Measurements from ENCODE around the gene CBX7. TPM values are rescaled to one million over a fixed set of nuclear protein-coding genes. Genes with fewer than 3 reads are reported as not detected.

Gene CBX7
- total RNA-seq, 1 experiment from 2014 or later = 1.7 TPM

GRCh38 chr22:39089928-39090327 lies 62.6 kb downstream of the CBX7 start:
- Histone ChIP-seq H3K79me2 (ENCODE audit: low read length) (no peaks in the 10 kb centered on the region), H3K9me2 (replicated peaks; ENCODE audit: insufficient read depth, low read length) (no peaks in the 10 kb centered on the region), H3K9me3 (ENCODE audit: low read length) (no peaks in the 10 kb centered on the region), H3K36me3 (ENCODE audit: insufficient read depth, low read length) (no peaks in the 10 kb centered on the region), H3K27me3 (ENCODE audit: low read length) (no peaks in the 10 kb centered on the region), H3K4me3 (ENCODE audit: low read length) (no peak overlapping the region), H3K4me1 (ENCODE audit: low read length) (no peaks in the 10 kb centered on the region), H3K9ac (ENCODE audit: low read length) (no peak overlapping the region), H3K27ac (ENCODE audit: low read length) (no peak overlapping the region), H4K20me1 (ENCODE audit: insufficient read depth, low read depth, low read length) (no peaks in the 10 kb centered on the region), H3K4me2 (ENCODE audit: low read depth, low read length, poor library complexity, severe bottlenecking) (no peak overlapping the region), H2AFZ (ENCODE audit: low read length) (no peak overlapping the region)
- no peak for DNase-seq

GRCh38 chr22:39088685-39089032 lies 63.8 kb downstream of the CBX7 start:
- H3K79me2 ChIP-seq (ENCODE audit: low read length) = no peaks in the 10 kb centered on the region
- H3K9ac ChIP-seq (ENCODE audit: low read length) = no peak overlapping the region
- H3K27ac ChIP-seq (ENCODE audit: low read length) = no peak overlapping the region
- no peaks in the 10 kb centered on the region for H4K20me1 ChIP-seq (ENCODE audit: insufficient read depth, low read depth, low read length)
- no peak overlapping the region for H3K4me2 ChIP-seq (ENCODE audit: low read depth, low read length, poor library complexity, severe bottlenecking)
- no peak overlapping the region for H2AFZ ChIP-seq (ENCODE audit: low read length)
- no peak overlapping the region for H3K4me3 ChIP-seq (ENCODE audit: low read length)
- H3K36me3 ChIP-seq (ENCODE audit: insufficient read depth, low read length) = no peaks in the 10 kb centered on the region
- no peaks in the 10 kb centered on the region for H3K9me3 ChIP-seq (ENCODE audit: low read length)
- no peaks in the 10 kb centered on the region for H3K4me1 ChIP-seq (ENCODE audit: low read length)
- no peak for DNase-seq
- no peaks in the 10 kb centered on the region for H3K9me2 ChIP-seq (replicated peaks; ENCODE audit: insufficient read depth, low read length)
- H3K27me3 ChIP-seq (ENCODE audit: low read length) = no peaks in the 10 kb centered on the region

- Histone ChIP-seq H3K27me3 (ENCODE audit: low read length) (no peaks in the 10 kb centered on the region), H3K4me3 (ENCODE audit: low read length) (no peak overlapping the region), H3K9me3 (ENCODE audit: low read length) (no peaks in the 10 kb centered on the region), H3K9me2 (replicated peaks; ENCODE audit: insufficient read depth, low read length) (no peaks in the 10 kb centered on the region), H3K9ac (ENCODE audit: low read length) (no peak overlapping the region), H3K36me3 (ENCODE audit: insufficient read depth, low read length) (no peaks in the 10 kb centered on the region), H3K4me1 (ENCODE audit: low read length) (no peaks in the 10 kb centered on the region), H3K27ac (ENCODE audit: low read length) (no peak overlapping the region), H4K20me1 (ENCODE audit: insufficient read depth, low read depth, low read length) (no peaks in the 10 kb centered on the region), H3K79me2 (ENCODE audit: low read length) (no peaks in the 10 kb centered on the region), H2AFZ (ENCODE audit: low read length) (no peak overlapping the region), H3K4me2 (ENCODE audit: low read depth, low read length, poor library complexity, severe bottlenecking) (no peak overlapping the region)
- no peak for DNase-seq
Measured at GRCh38 chr22:39087881-39088684, 64.4 kb downstream of the CBX7 start.

- Histone ChIP-seq H3K27ac (ENCODE audit: low read length) (no peak overlapping the region), H3K4me3 (ENCODE audit: low read length) (no peak overlapping the region), H3K4me1 (ENCODE audit: low read length) (no peaks in the 10 kb centered on the region), H2AFZ (ENCODE audit: low read length) (no peak overlapping the region), H3K27me3 (ENCODE audit: low read length) (no peaks in the 10 kb centered on the region), H3K4me2 (ENCODE audit: low read depth, low read length, poor library complexity, severe bottlenecking) (no peak overlapping the region), H3K9ac (ENCODE audit: low read length) (no peak overlapping the region), H4K20me1 (ENCODE audit: insufficient read depth, low read depth, low read length) (no peaks in the 10 kb centered on the region), H3K79me2 (ENCODE audit: low read length) (no peaks in the 10 kb centered on the region), H3K9me3 (ENCODE audit: low read length) (no peaks in the 10 kb centered on the region), H3K36me3 (ENCODE audit: insufficient read depth, low read length) (no peaks in the 10 kb centered on the region), H3K9me2 (replicated peaks; ENCODE audit: insufficient read depth, low read length) (no peaks in the 10 kb centered on the region)
- DNase-seq = no peak
Measured at GRCh38 chr22:39087098-39087497, 65.4 kb downstream of the CBX7 start.

- Histone ChIP-seq H3K4me2 (ENCODE audit: low read depth, low read length, poor library complexity, severe bottlenecking) (no peak overlapping the region), H4K20me1 (ENCODE audit: insufficient read depth, low read depth, low read length) (no peaks in the 10 kb centered on the region), H3K9me2 (replicated peaks; ENCODE audit: insufficient read depth, low read length) (no peaks in the 10 kb centered on the region), H3K27me3 (ENCODE audit: low read length) (no peaks in the 10 kb centered on the region), H3K4me3 (ENCODE audit: low read length) (no peak overlapping the region), H3K36me3 (ENCODE audit: insufficient read depth, low read length) (no peaks in the 10 kb centered on the region), H3K27ac (ENCODE audit: low read length) (no peak overlapping the region), H2AFZ (ENCODE audit: low read length) (no peak overlapping the region), H3K79me2 (ENCODE audit: low read length) (no peaks in the 10 kb centered on the region), H3K9me3 (ENCODE audit: low read length) (no peaks in the 10 kb centered on the region), H3K4me1 (ENCODE audit: low read length) (no peaks in the 10 kb centered on the region), H3K9ac (ENCODE audit: low read length) (no peak overlapping the region)
- DNase-seq = no peak
Measured at GRCh38 chr22:39084666-39085065, 67.8 kb downstream of the CBX7 start.

GRCh38 chr22:39083212-39084165 lies 69.0 kb downstream of the CBX7 start:
- no peaks in the 10 kb centered on the region for H3K27me3 ChIP-seq (ENCODE audit: low read length)
- no peak overlapping the region for H3K9ac ChIP-seq (ENCODE audit: low read length)
- H3K4me3 ChIP-seq (ENCODE audit: low read length) = no peak overlapping the region
- H3K9me2 ChIP-seq (replicated peaks; ENCODE audit: insufficient read depth, low read length) = no peaks in the 10 kb centered on the region
- H3K4me2 ChIP-seq (ENCODE audit: low read depth, low read length, poor library complexity, severe bottlenecking) = no peak overlapping the region
- no peaks in the 10 kb centered on the region for H3K9me3 ChIP-seq (ENCODE audit: low read length)
- H4K20me1 ChIP-seq (ENCODE audit: insufficient read depth, low read depth, low read length) = no peaks in the 10 kb centered on the region
- H3K79me2 ChIP-seq (ENCODE audit: low read length) = no peaks in the 10 kb centered on the region
- no peak overlapping the region for H3K27ac ChIP-seq (ENCODE audit: low read length)
- H3K36me3 ChIP-seq (ENCODE audit: insufficient read depth, low read length) = no peaks in the 10 kb centered on the region
- no peak overlapping the region for H2AFZ ChIP-seq (ENCODE audit: low read length)
- DNase-seq = no peak
- H3K4me1 ChIP-seq (ENCODE audit: low read length) = no peaks in the 10 kb centered on the region

- no peaks in the 10 kb centered on the region for H3K36me3 ChIP-seq (ENCODE audit: insufficient read depth, low read length)
- no peak overlapping the region for H3K4me2 ChIP-seq (ENCODE audit: low read depth, low read length, poor library complexity, severe bottlenecking)
- no peaks in the 10 kb centered on the region for H3K9me2 ChIP-seq (replicated peaks; ENCODE audit: insufficient read depth, low read length)
- peaks cover 4% of the 10 kb centered on the region; the same call in 1 of the 2 replicates for H3K4me1 ChIP-seq (ENCODE audit: low read length)
- no peak overlapping the region for H3K9ac ChIP-seq (ENCODE audit: low read length)
- H4K20me1 ChIP-seq (ENCODE audit: insufficient read depth, low read depth, low read length) = no peaks in the 10 kb centered on the region
- H3K9me3 ChIP-seq (ENCODE audit: low read length) = no peaks in the 10 kb centered on the region
- H3K79me2 ChIP-seq (ENCODE audit: low read length) = no peaks in the 10 kb centered on the region
- DNase-seq = no peak
- H3K4me3 ChIP-seq (ENCODE audit: low read length) = no peak overlapping the region
- H3K27ac ChIP-seq (ENCODE audit: low read length) = no peak overlapping the region
- no peaks in the 10 kb centered on the region for H3K27me3 ChIP-seq (ENCODE audit: low read length)
- H2AFZ ChIP-seq (ENCODE audit: low read length) = no peak overlapping the region
Measured at GRCh38 chr22:39081598-39081997, 70.9 kb downstream of the CBX7 start.

GRCh38 chr22:39081016-39081415 lies 71.5 kb downstream of the CBX7 start:
- H3K9me2 ChIP-seq (replicated peaks; ENCODE audit: insufficient read depth, low read length) = no peaks in the 10 kb centered on the region
- no peak overlapping the region for H3K4me3 ChIP-seq (ENCODE audit: low read length)
- DNase-seq = no peak
- H3K9ac ChIP-seq (ENCODE audit: low read length) = no peak overlapping the region
- no peak overlapping the region for H2AFZ ChIP-seq (ENCODE audit: low read length)
- peaks cover 4% of the 10 kb centered on the region; the same call in 1 of the 2 replicates for H3K4me1 ChIP-seq (ENCODE audit: low read length)
- no peaks in the 10 kb centered on the region for H4K20me1 ChIP-seq (ENCODE audit: insufficient read depth, low read depth, low read length)
- no peak overlapping the region for H3K4me2 ChIP-seq (ENCODE audit: low read depth, low read length, poor library complexity, severe bottlenecking)
- no peaks in the 10 kb centered on the region for H3K79me2 ChIP-seq (ENCODE audit: low read length)
- no peaks in the 10 kb centered on the region for H3K9me3 ChIP-seq (ENCODE audit: low read length)
- no peaks in the 10 kb centered on the region for H3K36me3 ChIP-seq (ENCODE audit: insufficient read depth, low read length)
- no peak overlapping the region for H3K27ac ChIP-seq (ENCODE audit: low read length)
- no peaks in the 10 kb centered on the region for H3K27me3 ChIP-seq (ENCODE audit: low read length)
